Endothelial cell (in vitro differentiated cells): ENCODE measurements around the gene OSBPL8. TPM values are rescaled to one million over a fixed set of nuclear protein-coding genes. Genes with fewer than 3 reads are reported as not detected.
"Not testable (repeated sequence)": the region's sequence is repeated elsewhere in the genome, so short reads cannot be mapped to it uniquely, and the experiment has no call there.

Experiments
- DNase-seq: peaks from one replicate; pipeline ENCODE4 v3.0.0; 2021; ENCODE audit warnings: low spot score
- H3K27ac Mint-ChIP-seq: one replicate; pipeline ENCODE4 v1.8.0; 2021; ENCODE audit warnings: mixed read lengths, inconsistent platforms; ENCODE audit not compliant: unreplicated experiment
- H3K27me3 Mint-ChIP-seq: one replicate; pipeline ENCODE4 v1.8.0; 2021; ENCODE audit warnings: mild to moderate bottlenecking, moderate library complexity, mixed read lengths, inconsistent platforms; ENCODE audit not compliant: unreplicated experiment
- H3K36me3 Mint-ChIP-seq: one replicate; pipeline ENCODE4 v1.8.0; 2021; ENCODE audit warnings: mild to moderate bottlenecking, low read depth, mixed read lengths, inconsistent platforms; ENCODE audit not compliant: unreplicated experiment
- H3K4me1 Mint-ChIP-seq: one replicate; pipeline ENCODE4 v1.8.0; 2021; ENCODE audit warnings: mild to moderate bottlenecking, mixed read lengths, inconsistent platforms; ENCODE audit not compliant: unreplicated experiment
- H3K4me3 Mint-ChIP-seq: one replicate; pipeline ENCODE4 v1.8.0; 2021; ENCODE audit warnings: mild to moderate bottlenecking, mixed read lengths, inconsistent platforms; ENCODE audit not compliant: unreplicated experiment
- H3K9me3 Mint-ChIP-seq: one replicate; pipeline ENCODE4 v1.8.0; 2021; ENCODE audit warnings: mixed read lengths, inconsistent platforms; ENCODE audit not compliant: unreplicated experiment
- CTCF ChIP-seq: fragments of 200-600 bp; sonication (generic); IDR thresholded peaks from one replicate; pipeline ENCODE4 v1.5.0; 2021; ENCODE audit warnings: antibody characterized with exemption; ENCODE audit not compliant: unreplicated experiment
- total RNA-seq: library from RNA; stranded (reverse); fragmentation: NEBNext Ultra II Directional; extraction: Animal tissue kit (Norgen Biotek cat#: 25700); gene quantifications from one replicate; pipeline ENCODE4 v1.2.1, GENCODE V29; 2021; ENCODE audit not compliant: unreplicated experiment

The OSBPL8 gene
- total RNA-seq, 1 donor from 2014 or later = 82.3 TPM

GRCh38 chr12:76329159-76329558 lies 230.4 kb downstream of the OSBPL8 start:
- peaks cover 3% of the 10 kb centered on the region for H3K36me3 Mint-ChIP-seq
- peaks cover 5% of the 10 kb centered on the region for H3K9me3 Mint-ChIP-seq
- TF ChIP-seq CTCF = no peak
- H3K4me1 Mint-ChIP-seq = no peaks in the 10 kb centered on the region
- H3K4me3 Mint-ChIP-seq = no peak overlapping the region
- no peak for DNase-seq
- peaks cover 7% of the 10 kb centered on the region for H3K27me3 Mint-ChIP-seq
- no peak overlapping the region for H3K27ac Mint-ChIP-seq

- H3K27ac Mint-ChIP-seq, H3K4me1 Mint-ChIP-seq, H3K36me3 Mint-ChIP-seq, DNase-seq, H3K27me3 Mint-ChIP-seq, H3K9me3 Mint-ChIP-seq: not testable (repeated sequence)
- H3K4me3 Mint-ChIP-seq = peak overlapping the region; percentile 56
Measured at GRCh38 chr12:76319595-76320319, 239.8 kb downstream of the OSBPL8 start.

GRCh38 chr12:76318773-76319594 lies 240.6 kb downstream of the OSBPL8 start:
- H3K27me3 Mint-ChIP-seq = peaks cover 3% of the 10 kb centered on the region
- no peak for TF ChIP-seq CTCF
- H3K36me3 Mint-ChIP-seq = no peaks in the 10 kb centered on the region
- no peak overlapping the region for H3K27ac Mint-ChIP-seq
- no peak overlapping the region for H3K4me3 Mint-ChIP-seq
- H3K9me3 Mint-ChIP-seq = no peaks in the 10 kb centered on the region
- H3K4me1 Mint-ChIP-seq = peaks cover 4% of the 10 kb centered on the region
- DNase-seq = no peak

- H3K36me3 Mint-ChIP-seq = no peaks in the 10 kb centered on the region
- H3K4me3 Mint-ChIP-seq = no peak overlapping the region
- no peak for DNase-seq
- no peak overlapping the region for H3K27ac Mint-ChIP-seq
- no peaks in the 10 kb centered on the region for H3K9me3 Mint-ChIP-seq
- H3K4me1 Mint-ChIP-seq = peaks cover 4% of the 10 kb centered on the region
- peaks cover 3% of the 10 kb centered on the region for H3K27me3 Mint-ChIP-seq
- no peak for TF ChIP-seq CTCF
Measured at GRCh38 chr12:76317976-76318375, 241.6 kb downstream of the OSBPL8 start.

GRCh38 chr12:76316468-76316867 lies 243.1 kb downstream of the OSBPL8 start:
- Mint-ChIP-seq H3K9me3 (no peaks in the 10 kb centered on the region), H3K4me3 (no peak overlapping the region), H3K4me1 (peaks cover 4% of the 10 kb centered on the region), H3K27me3 (peaks cover 3% of the 10 kb centered on the region), H3K36me3 (no peaks in the 10 kb centered on the region), H3K27ac (no peak overlapping the region)
- DNase-seq = no peak
- no peak for TF ChIP-seq CTCF
